HEK293 (cell line): Measurements from ENCODE around the gene CORO1C.

Experiments
- EGR2 ChIP-seq: fragments of 450-650 bp; formaldehyde crosslinking; IDR thresholded peaks from 2 replicates; pipeline ENCODE4 v1.5.1; 2016; ENCODE audit warnings: low read depth, missing biosample characterization, missing genetic modification characterization
- GLIS1 ChIP-seq: fragments of 450-650 bp; formaldehyde crosslinking; IDR thresholded peaks from 2 replicates; pipeline ENCODE4 v1.5.1; 2016; ENCODE audit warnings: missing biosample characterization, missing genetic modification characterization
- GLIS2 ChIP-seq: fragments of 450-650 bp; formaldehyde crosslinking; IDR thresholded peaks from 2 replicates; pipeline ENCODE4 v1.5.1; 2016; ENCODE audit warnings: missing biosample characterization, missing genetic modification characterization
- KLF10 ChIP-seq: fragments of 450-650 bp; IDR thresholded peaks from 2 replicates; pipeline ENCODE4 v1.5.1; 2018; ENCODE audit warnings: missing biosample characterization, mild to moderate bottlenecking, missing genetic modification characterization
- KLF7 ChIP-seq: fragments of 450-650 bp; formaldehyde crosslinking; IDR thresholded peaks from 2 replicates; pipeline ENCODE4 v1.5.1; 2016; ENCODE audit warnings: missing biosample characterization, missing genetic modification characterization, borderline replicate concordance
- ZBTB1 ChIP-seq: fragments of 450-650 bp; formaldehyde crosslinking; IDR thresholded peaks from 2 replicates; pipeline ENCODE4 v1.5.1; 2016; ENCODE audit warnings: missing biosample characterization, missing genetic modification characterization
- ZBTB20 ChIP-seq: fragments of 450-650 bp; formaldehyde crosslinking; IDR thresholded peaks from 2 replicates; pipeline ENCODE4 v1.5.1; 2016; ENCODE audit warnings: missing biosample characterization, missing genetic modification characterization
- ZBTB21 ChIP-seq: fragments of 450-650 bp; formaldehyde crosslinking; IDR thresholded peaks from 2 replicates; pipeline ENCODE4 v1.5.1; 2017; ENCODE audit warnings: missing biosample characterization, missing genetic modification characterization
- ZFP37 ChIP-seq: fragments of 450-650 bp; formaldehyde crosslinking; IDR thresholded peaks from 2 replicates; pipeline ENCODE4 v1.5.1; 2016; ENCODE audit warnings: missing biosample characterization, missing genetic modification characterization
- ZNF133 ChIP-seq: fragments of 450-650 bp; formaldehyde crosslinking; IDR thresholded peaks from 2 replicates; pipeline ENCODE4 v1.5.1; 2016; ENCODE audit warnings: missing biosample characterization, missing genetic modification characterization
- ZNF16 ChIP-seq: fragments of 450-650 bp; formaldehyde crosslinking; IDR thresholded peaks from 2 replicates; pipeline ENCODE4 v1.5.1; 2016; ENCODE audit warnings: low read depth, missing biosample characterization, missing genetic modification characterization
- ZNF184 ChIP-seq: fragments of 450-650 bp; IDR thresholded peaks from 2 replicates; pipeline ENCODE4 v1.5.1; 2018; ENCODE audit warnings: missing biosample characterization, mild to moderate bottlenecking, missing genetic modification characterization
- ZNF274 ChIP-seq, 2 experiments: fragments of 200-500 bp in 1 of 2; fragments of 450-650 bp in 1 of 2; sonication (Bioruptor generic) in 1 of 2; formaldehyde crosslinking in 1 of 2; IDR thresholded peaks; 2 replicates each; pipeline versions ENCODE4 v1.5.1 to v1.6.1; 2014 to 2016; ENCODE audit warnings: borderline replicate concordance in 1 of 2, inconsistent platforms in 1 of 2, low read length in 1 of 2, missing biosample characterization in 1 of 2, missing genetic modification characterization in 1 of 2
- ZNF335 ChIP-seq: fragments of 450-650 bp; formaldehyde crosslinking; conservative IDR thresholded peaks from 2 replicates; pipeline ENCODE4 v1.5.1; 2016; ENCODE audit warnings: missing biosample characterization, missing genetic modification characterization
- ZNF624 ChIP-seq: fragments of 450-650 bp; formaldehyde crosslinking; IDR thresholded peaks from 2 replicates; pipeline ENCODE4 v1.5.1; 2017; ENCODE audit warnings: missing biosample characterization, missing genetic modification characterization
- ZNF629 ChIP-seq: fragments of 450-650 bp; formaldehyde crosslinking; IDR thresholded peaks from 2 replicates; pipeline ENCODE4 v1.5.1; 2017; ENCODE audit warnings: missing biosample characterization, missing genetic modification characterization
- ZNF701 ChIP-seq: fragments of 450-650 bp; formaldehyde crosslinking; IDR thresholded peaks from 2 replicates; pipeline ENCODE4 v1.5.1; 2016; ENCODE audit warnings: missing biosample characterization, missing genetic modification characterization
- ZNF76 ChIP-seq: fragments of 450-650 bp; formaldehyde crosslinking; IDR thresholded peaks from 2 replicates; pipeline ENCODE4; 2016; ENCODE audit warnings: low read depth, missing biosample characterization, missing genetic modification characterization, borderline replicate concordance
- ZNF830 ChIP-seq: fragments of 450-650 bp; IDR thresholded peaks from 2 replicates; pipeline ENCODE4 v1.5.0; 2018; ENCODE audit warnings: missing biosample characterization, missing genetic modification characterization, low read depth, mild to moderate bottlenecking, moderate library complexity
- TF ChIP-seq, protein P1 (sequence below): fragments of 450-650 bp; formaldehyde crosslinking; IDR thresholded peaks from 2 replicates; pipeline ENCODE4 v1.5.1; 2016; ENCODE audit warnings: missing biosample characterization, missing genetic modification characterization
- TF ChIP-seq, protein P2 (sequence below): fragments of 450-650 bp; IDR thresholded peaks from 2 replicates; pipeline ENCODE4 v1.5.1; 2018; ENCODE audit warnings: missing biosample characterization, missing genetic modification characterization
- TF ChIP-seq, protein P3 (sequence below): fragments of 450-650 bp; formaldehyde crosslinking; IDR thresholded peaks from 2 replicates; pipeline ENCODE4 v1.5.1; 2016; ENCODE audit warnings: missing biosample characterization, missing genetic modification characterization
- TF ChIP-seq, protein P4 (sequence below): fragments of 450-650 bp; formaldehyde crosslinking; optimal IDR thresholded peaks from 2 replicates; pipeline ENCODE3; 2016; ENCODE audit warnings: missing biosample characterization, mild to moderate bottlenecking, missing genetic modification characterization
- TF ChIP-seq, protein P5 (sequence below): fragments of 450-650 bp; formaldehyde crosslinking; IDR thresholded peaks from 2 replicates; pipeline ENCODE4 v1.5.1; 2017; ENCODE audit warnings: missing biosample characterization, missing genetic modification characterization
- TF ChIP-seq, protein P6 (sequence below): fragments of 450-650 bp; formaldehyde crosslinking; IDR thresholded peaks from 2 replicates; pipeline ENCODE4 v1.5.1; 2016; ENCODE audit warnings: missing biosample characterization, missing genetic modification characterization

The CORO1C gene

DNA sequence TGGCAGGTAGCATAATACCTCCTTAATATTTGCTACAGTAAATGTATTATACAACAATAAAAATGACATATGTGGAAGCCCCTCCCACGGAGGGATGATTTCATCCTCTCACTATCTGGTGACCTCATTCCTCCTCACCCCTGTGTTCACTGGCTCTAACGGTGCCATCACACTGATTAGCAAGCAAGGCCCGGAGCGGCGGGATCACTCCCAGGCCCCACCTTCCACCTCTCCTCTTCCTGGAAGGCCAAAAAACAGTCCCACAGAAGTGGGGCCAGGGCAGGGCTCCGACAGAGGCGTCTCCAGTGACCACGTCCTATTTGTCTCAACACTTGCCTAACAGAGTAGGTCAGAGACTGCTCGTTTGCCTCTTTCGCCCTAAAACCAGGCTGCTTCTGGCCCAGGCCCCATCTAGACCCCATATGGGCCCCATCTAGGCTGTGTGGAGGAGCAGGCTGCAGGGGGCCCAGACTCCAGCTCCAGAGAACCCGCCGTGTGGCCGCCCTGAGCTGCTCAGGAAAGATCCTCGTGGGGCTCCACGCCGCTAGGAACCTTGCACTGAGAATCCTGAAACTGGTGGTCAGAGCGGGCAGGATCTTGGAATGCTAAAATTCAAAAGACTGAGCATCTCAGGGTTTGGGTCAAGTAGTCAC lies 101.4 kb downstream of the CORO1C start (continued):
- TF ChIP-seq ZNF624 (no peak), KLF10 (tag by site-specific recombination) (0 out of 2 replicates have a peak, but pooled peaks have one; percentile 43), ZNF701 (tag by site-specific recombination) (no peak), ZBTB1 (tag by site-specific recombination) (no peak), ZNF184 (peak; percentile 66; the same call in 1 of the 2 replicates), ZFP37 (tag by site-specific recombination) (peak; percentile 50; the same call in 1 of the 2 replicates), EGR2 (tag by site-specific recombination) (peak; percentile 29; the same call in 1 of the 2 replicates), KLF7 (tag by site-specific recombination) (no peak), ZNF274 (IDR thresholded peaks at IDR 0.05; ENCODE audit: low read length) (no peak), ZNF274 (tag by site-specific recombination; IDR thresholded peaks at IDR 0.05; ENCODE audit: borderline replicate concordance) (no peak), ZNF16 (no peak), GLIS1 (tag by site-specific recombination) (peak; percentile 76), ZNF335 (tag by site-specific recombination) (peak; percentile 69), ZNF133 (tag by site-specific recombination) (no peak), ZNF830 (tag by site-specific recombination) (no peak), ZNF76 (tag by site-specific recombination) (no peak), ZBTB20 (tag by site-specific recombination) (no peak), ZBTB21 (tag by site-specific recombination) (peak; percentile 87), ZNF629 (peak; percentile 96), GLIS2 (0 out of 2 replicates have a peak, but pooled peaks have one; percentile 40)
- TF ChIP-seq, protein P1, sequence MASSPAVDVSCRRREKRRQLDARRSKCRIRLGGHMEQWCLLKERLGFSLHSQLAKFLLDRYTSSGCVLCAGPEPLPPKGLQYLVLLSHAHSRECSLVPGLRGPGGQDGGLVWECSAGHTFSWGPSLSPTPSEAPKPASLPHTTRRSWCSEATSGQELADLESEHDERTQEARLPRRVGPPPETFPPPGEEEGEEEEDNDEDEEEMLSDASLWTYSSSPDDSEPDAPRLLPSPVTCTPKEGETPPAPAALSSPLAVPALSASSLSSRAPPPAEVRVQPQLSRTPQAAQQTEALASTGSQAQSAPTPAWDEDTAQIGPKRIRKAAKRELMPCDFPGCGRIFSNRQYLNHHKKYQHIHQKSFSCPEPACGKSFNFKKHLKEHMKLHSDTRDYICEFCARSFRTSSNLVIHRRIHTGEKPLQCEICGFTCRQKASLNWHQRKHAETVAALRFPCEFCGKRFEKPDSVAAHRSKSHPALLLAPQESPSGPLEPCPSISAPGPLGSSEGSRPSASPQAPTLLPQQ (tag by site-specific recombination): peak; percentile 92
- TF ChIP-seq, protein P2, sequence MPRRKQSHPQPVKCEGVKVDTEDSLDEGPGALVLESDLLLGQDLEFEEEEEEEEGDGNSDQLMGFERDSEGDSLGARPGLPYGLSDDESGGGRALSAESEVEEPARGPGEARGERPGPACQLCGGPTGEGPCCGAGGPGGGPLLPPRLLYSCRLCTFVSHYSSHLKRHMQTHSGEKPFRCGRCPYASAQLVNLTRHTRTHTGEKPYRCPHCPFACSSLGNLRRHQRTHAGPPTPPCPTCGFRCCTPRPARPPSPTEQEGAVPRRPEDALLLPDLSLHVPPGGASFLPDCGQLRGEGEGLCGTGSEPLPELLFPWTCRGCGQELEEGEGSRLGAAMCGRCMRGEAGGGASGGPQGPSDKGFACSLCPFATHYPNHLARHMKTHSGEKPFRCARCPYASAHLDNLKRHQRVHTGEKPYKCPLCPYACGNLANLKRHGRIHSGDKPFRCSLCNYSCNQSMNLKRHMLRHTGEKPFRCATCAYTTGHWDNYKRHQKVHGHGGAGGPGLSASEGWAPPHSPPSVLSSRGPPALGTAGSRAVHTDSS (tag by site-specific recombination): no peak
- TF ChIP-seq, protein P3, sequence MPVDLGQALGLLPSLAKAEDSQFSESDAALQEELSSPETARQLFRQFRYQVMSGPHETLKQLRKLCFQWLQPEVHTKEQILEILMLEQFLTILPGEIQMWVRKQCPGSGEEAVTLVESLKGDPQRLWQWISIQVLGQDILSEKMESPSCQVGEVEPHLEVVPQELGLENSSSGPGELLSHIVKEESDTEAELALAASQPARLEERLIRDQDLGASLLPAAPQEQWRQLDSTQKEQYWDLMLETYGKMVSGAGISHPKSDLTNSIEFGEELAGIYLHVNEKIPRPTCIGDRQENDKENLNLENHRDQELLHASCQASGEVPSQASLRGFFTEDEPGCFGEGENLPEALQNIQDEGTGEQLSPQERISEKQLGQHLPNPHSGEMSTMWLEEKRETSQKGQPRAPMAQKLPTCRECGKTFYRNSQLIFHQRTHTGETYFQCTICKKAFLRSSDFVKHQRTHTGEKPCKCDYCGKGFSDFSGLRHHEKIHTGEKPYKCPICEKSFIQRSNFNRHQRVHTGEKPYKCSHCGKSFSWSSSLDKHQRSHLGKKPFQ (tag by site-specific recombination): peak; percentile 18; the same call in 1 of the 2 replicates
- TF ChIP-seq, protein P4, sequence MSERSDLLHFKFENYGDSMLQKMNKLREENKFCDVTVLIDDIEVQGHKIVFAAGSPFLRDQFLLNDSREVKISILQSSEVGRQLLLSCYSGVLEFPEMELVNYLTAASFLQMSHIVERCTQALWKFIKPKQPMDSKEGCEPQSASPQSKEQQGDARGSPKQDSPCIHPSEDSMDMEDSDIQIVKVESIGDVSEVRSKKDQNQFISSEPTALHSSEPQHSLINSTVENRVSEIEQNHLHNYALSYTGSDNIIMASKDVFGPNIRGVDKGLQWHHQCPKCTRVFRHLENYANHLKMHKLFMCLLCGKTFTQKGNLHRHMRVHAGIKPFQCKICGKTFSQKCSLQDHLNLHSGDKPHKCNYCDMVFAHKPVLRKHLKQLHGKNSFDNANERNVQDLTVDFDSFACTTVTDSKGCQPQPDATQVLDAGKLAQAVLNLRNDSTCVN: peak; percentile 7
- TF ChIP-seq, protein P5, sequence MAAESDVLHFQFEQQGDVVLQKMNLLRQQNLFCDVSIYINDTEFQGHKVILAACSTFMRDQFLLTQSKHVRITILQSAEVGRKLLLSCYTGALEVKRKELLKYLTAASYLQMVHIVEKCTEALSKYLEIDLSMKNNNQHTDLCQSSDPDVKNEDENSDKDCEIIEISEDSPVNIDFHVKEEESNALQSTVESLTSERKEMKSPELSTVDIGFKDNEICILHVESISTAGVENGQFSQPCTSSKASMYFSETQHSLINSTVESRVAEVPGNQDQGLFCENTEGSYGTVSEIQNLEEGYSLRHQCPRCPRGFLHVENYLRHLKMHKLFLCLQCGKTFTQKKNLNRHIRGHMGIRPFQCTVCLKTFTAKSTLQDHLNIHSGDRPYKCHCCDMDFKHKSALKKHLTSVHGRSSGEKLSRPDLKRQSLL: no peak
- TF ChIP-seq, protein P6, sequence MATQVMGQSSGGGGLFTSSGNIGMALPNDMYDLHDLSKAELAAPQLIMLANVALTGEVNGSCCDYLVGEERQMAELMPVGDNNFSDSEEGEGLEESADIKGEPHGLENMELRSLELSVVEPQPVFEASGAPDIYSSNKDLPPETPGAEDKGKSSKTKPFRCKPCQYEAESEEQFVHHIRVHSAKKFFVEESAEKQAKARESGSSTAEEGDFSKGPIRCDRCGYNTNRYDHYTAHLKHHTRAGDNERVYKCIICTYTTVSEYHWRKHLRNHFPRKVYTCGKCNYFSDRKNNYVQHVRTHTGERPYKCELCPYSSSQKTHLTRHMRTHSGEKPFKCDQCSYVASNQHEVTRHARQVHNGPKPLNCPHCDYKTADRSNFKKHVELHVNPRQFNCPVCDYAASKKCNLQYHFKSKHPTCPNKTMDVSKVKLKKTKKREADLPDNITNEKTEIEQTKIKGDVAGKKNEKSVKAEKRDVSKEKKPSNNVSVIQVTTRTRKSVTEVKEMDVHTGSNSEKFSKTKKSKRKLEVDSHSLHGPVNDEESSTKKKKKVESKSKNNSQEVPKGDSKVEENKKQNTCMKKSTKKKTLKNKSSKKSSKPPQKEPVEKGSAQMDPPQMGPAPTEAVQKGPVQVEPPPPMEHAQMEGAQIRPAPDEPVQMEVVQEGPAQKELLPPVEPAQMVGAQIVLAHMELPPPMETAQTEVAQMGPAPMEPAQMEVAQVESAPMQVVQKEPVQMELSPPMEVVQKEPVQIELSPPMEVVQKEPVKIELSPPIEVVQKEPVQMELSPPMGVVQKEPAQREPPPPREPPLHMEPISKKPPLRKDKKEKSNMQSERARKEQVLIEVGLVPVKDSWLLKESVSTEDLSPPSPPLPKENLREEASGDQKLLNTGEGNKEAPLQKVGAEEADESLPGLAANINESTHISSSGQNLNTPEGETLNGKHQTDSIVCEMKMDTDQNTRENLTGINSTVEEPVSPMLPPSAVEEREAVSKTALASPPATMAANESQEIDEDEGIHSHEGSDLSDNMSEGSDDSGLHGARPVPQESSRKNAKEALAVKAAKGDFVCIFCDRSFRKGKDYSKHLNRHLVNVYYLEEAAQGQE (tag by site-specific recombination): no peak
